Suprapubic skin (tissue), 4 donors: Measurements from ENCODE around the gene ALOXE3. TPM values are rescaled to one million over a fixed set of nuclear protein-coding genes. Genes with fewer than 3 reads are reported as not detected.
"Not testable (repeated sequence)": the region's sequence is repeated elsewhere in the genome, so short reads cannot be mapped to it uniquely, and the experiment has no call there.

Experiments used
- DNase-seq, 2 donors: peaks; one replicate each; pipeline ENCODE4 v3.0.0-alpha.2; 2019; ENCODE audit warnings: low spot score in 2 of 2
- H3K27ac ChIP-seq: fragments of 200-600 bp; sonication (generic); one replicate; pipeline ENCODE4 v1.5.1; 2019
- H3K27me3 ChIP-seq: fragments of 200-600 bp; sonication (generic); one replicate; pipeline ENCODE4 v1.5.1; 2019
- H3K36me3 ChIP-seq: fragments of 200-600 bp; sonication (generic); one replicate; pipeline ENCODE4 v1.5.1; 2019
- H3K4me1 ChIP-seq: fragments of 200-600 bp; sonication (generic); one replicate; pipeline ENCODE4 v1.5.1; 2019
- H3K4me3 ChIP-seq: fragments of 200-600 bp; sonication (generic); one replicate; pipeline ENCODE4 v1.5.1; 2019; ENCODE audit warnings: mild to moderate bottlenecking
- H3K9me3 ChIP-seq: fragments of 200-600 bp; sonication (generic); one replicate; pipeline ENCODE4 v1.5.1; 2019
- CTCF ChIP-seq, 2 donors: fragments of 200-600 bp in 1 of 2; fragments of 450-650 bp in 1 of 2; sonication (generic) in 1 of 2; IDR thresholded peaks; one replicate each; pipeline ENCODE4 v1.5.1; 2016 to 2019; ENCODE audit warnings: antibody characterized with exemption in 2 of 2, mild to moderate bottlenecking in 1 of 2, moderate library complexity in 1 of 2
- EP300 ChIP-seq: sonication (generic); formaldehyde crosslinking; IDR thresholded peaks from one replicate; pipeline ENCODE4 v1.6.1; 2017; ENCODE audit warnings: antibody characterized with exemption
- POLR2A ChIP-seq, 2 donors: fragments of 450-650 bp; IDR thresholded peaks; one replicate each; pipeline ENCODE4 v1.6.1; 2017; ENCODE audit warnings: antibody characterized with exemption in 2 of 2, mild to moderate bottlenecking in 2 of 2, moderate library complexity in 2 of 2
- POLR2AphosphoS5 ChIP-seq, 3 donors: sonication (generic); formaldehyde crosslinking; IDR thresholded peaks; one replicate each; pipeline ENCODE4 v1.6.1; 2017; ENCODE audit warnings: antibody characterized with exemption in 3 of 3
- WGBS: methylation state at CpG from one replicate; pipeline ENCODE4 v1.1.5; 2018; 5-methylcytosine and 5-hydroxymethylcytosine counted together
- total RNA-seq, 4 donors: library from RNA; depleted of rRNA; stranded (reverse); fragments of >200 nt; gene quantifications; one replicate each; pipeline ENCODE4 v1.1.0, GENCODE V29; 2016

The ALOXE3 gene
- total RNA-seq, 4 donors from 2014 or later = 44.5 to 95.3 (median 69.9) TPM

GRCh38 chr17:8117367-8117979, 841 bp downstream of the ALOXE3 start:
- no peaks in the 10 kb centered on the region for H3K9me3 ChIP-seq
- H3K27me3 ChIP-seq = peaks cover 36% of the 10 kb centered on the region
- H3K4me1 ChIP-seq = peaks cover 43% of the 10 kb centered on the region
- TF ChIP-seq POLR2AphosphoS5 (IDR thresholded peaks at IDR 0.05) = no peak
- peak overlapping the region; percentile 91 for H3K27ac ChIP-seq
- no peaks in the 10 kb centered on the region for H3K36me3 ChIP-seq
- DNase-seq = no peak
- H3K4me3 ChIP-seq = peak overlapping the region; percentile 74
- 17% methylated on average over 17 of the region's 18 CpGs for WGBS

DNA sequence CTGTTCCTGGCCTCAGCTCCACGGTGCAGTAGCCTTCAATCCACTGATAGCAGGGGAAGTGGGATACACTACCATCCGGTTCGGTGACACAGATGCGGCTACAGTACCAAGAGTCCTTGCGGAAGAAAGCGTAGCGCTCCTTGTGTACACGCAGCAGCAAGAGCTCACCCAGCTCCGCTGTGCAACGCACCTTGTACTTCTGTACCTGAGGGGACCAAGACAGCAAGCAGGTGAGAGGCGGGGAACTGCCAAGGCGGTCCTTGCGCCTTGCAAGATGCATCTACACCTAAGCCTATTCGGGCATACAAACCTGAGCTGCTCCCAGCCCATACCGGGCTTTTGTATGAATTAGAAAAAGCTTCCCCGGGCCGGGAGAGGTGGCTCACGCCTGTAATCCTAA, 1.5 kb downstream of the ALOXE3 start:
- 83% methylated on average over 10 of the region's 18 CpGs for WGBS
- no peak for TF ChIP-seq POLR2AphosphoS5 (IDR thresholded peaks at IDR 0.05)
- no peak for TF ChIP-seq EP300

DNA sequence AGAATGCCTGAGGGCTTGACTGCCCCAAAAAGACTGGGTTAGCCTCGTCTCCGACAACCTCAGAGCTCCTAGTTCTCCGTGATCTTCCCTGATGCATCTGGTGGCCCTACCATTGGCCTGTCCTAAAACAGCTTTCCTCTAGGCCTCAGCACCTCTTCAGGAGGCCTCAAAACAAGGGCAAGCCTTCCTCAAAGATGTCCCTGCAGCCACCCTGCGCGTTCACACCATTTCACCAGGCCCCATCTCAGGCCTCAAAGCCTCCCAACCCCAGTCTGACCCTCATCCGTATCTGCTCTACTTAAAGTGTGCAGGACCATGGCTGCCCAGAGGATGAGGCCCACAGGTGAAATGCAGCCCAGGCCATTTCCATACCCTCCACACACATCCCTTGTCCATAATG, 7.4 kb downstream of the ALOXE3 start:
- Histone ChIP-seq H3K4me1 (peaks cover 17% of the 10 kb centered on the region), H3K9me3 (no peaks in the 10 kb centered on the region), H3K36me3 (no peaks in the 10 kb centered on the region), H3K27ac (no peak overlapping the region), H3K27me3 (peaks cover 58% of the 10 kb centered on the region), H3K4me3 (no peak overlapping the region)
- WGBS = 95% methylated on average over 6 of the region's 6 CpGs
- no peak for DNase-seq
- no peak for TF ChIP-seq POLR2A (IDR thresholded peaks at IDR 0.05)
- no peak for TF ChIP-seq POLR2AphosphoS5 (IDR thresholded peaks at IDR 0.05)
- TF ChIP-seq CTCF (IDR thresholded peaks at IDR 0.05) = no peak
- TF ChIP-seq EP300 = no peak

More for the DNA sequence above, 1.5 kb downstream of the ALOXE3 start:
- Histone ChIP-seq H3K27me3 (peaks cover 39% of the 10 kb centered on the region), H3K27ac (no peak overlapping the region), H3K4me3 (no peak overlapping the region), H3K4me1 (peaks cover 36% of the 10 kb centered on the region), H3K36me3 (no peaks in the 10 kb centered on the region), H3K9me3 (no peaks in the 10 kb centered on the region)
- no peak for DNase-seq

- Histone ChIP-seq H3K9me3 (no peaks in the 10 kb centered on the region), H3K4me3 (peak overlapping the region; percentile 44), H3K27me3 (peaks cover 58% of the 10 kb centered on the region), H3K36me3 (no peaks in the 10 kb centered on the region), H3K4me1 (peaks cover 18% of the 10 kb centered on the region), H3K27ac (no peak overlapping the region)
- 38% methylated on average over 6 of the region's 10 CpGs for WGBS
- DNase-seq = no peak
- TF ChIP-seq CTCF (IDR thresholded peaks at IDR 0.05) (no peak), POLR2A (IDR thresholded peaks at IDR 0.05) (no peak), POLR2AphosphoS5 (IDR thresholded peaks at IDR 0.05) (no peak), EP300 (no peak)
Measured at GRCh38 chr17:8110456-8110804, 7.9 kb downstream of the ALOXE3 start.

GRCh38 chr17:8109661-8110455, 8.5 kb downstream of the ALOXE3 start:
- H3K4me1 ChIP-seq = peaks cover 18% of the 10 kb centered on the region
- TF ChIP-seq CTCF (IDR thresholded peaks at IDR 0.05) = peak; percentile 61 to 95
- TF ChIP-seq POLR2A (IDR thresholded peaks at IDR 0.05) = no peak
- DNase-seq = no peak
- no peaks in the 10 kb centered on the region for H3K9me3 ChIP-seq
- WGBS = 44% methylated on average over 11 of the region's 63 CpGs
- H3K27me3 ChIP-seq = peaks cover 58% of the 10 kb centered on the region
- no peaks in the 10 kb centered on the region for H3K36me3 ChIP-seq
- H3K27ac ChIP-seq = no peak overlapping the region
- H3K4me3 ChIP-seq = peak overlapping the region; percentile 44

GRCh38 chr17:8108972-8109660, 9.2 kb downstream of the ALOXE3 start:
- H3K4me3 ChIP-seq = no peak overlapping the region
- peaks cover 19% of the 10 kb centered on the region for H3K4me1 ChIP-seq
- no peaks in the 10 kb centered on the region for H3K36me3 ChIP-seq
- WGBS = 87% methylated on average over 29 of the region's 33 CpGs
- H3K9me3 ChIP-seq = no peaks in the 10 kb centered on the region
- TF ChIP-seq CTCF (IDR thresholded peaks at IDR 0.05) = no peak
- TF ChIP-seq POLR2AphosphoS5 (IDR thresholded peaks at IDR 0.05) = no peak
- no peak for TF ChIP-seq EP300
- no peak for TF ChIP-seq POLR2A (IDR thresholded peaks at IDR 0.05)
- H3K27ac ChIP-seq = no peak overlapping the region
- peaks cover 51% of the 10 kb centered on the region for H3K27me3 ChIP-seq
- DNase-seq = no peak

DNA sequence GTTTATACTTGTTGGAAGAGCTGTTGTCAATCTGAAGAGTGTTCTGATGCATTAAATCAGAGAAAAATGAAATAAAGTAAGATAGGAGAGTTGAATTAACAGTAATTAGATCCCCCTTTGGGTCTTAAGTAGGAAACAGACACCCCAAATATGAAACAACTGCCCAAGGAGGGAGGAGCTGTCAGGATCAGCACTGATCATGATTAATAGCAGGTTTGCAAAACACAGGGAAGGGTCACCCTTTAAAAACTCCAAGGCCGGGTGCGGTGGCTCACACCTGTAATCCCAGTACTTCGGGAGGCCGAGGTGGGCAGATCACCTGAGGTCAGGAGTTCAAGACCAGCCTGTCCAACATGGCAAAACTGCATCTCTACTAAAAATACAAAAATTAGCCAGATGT, 11.3 kb downstream of the ALOXE3 start:
- not testable (repeated sequence) for H3K4me3 ChIP-seq, DNase-seq, H3K27ac ChIP-seq, H3K36me3 ChIP-seq, H3K9me3 ChIP-seq
- peaks cover 32% of the 10 kb centered on the region for H3K27me3 ChIP-seq
- WGBS = 83% methylated on average over 4 of the region's 4 CpGs
- H3K4me1 ChIP-seq = peaks cover 28% of the 10 kb centered on the region
